ENCODE results near the gene MICOS13.
"Not testable (repeated sequence)": the region's sequence is repeated elsewhere in the genome, so short reads cannot be mapped to it uniquely, and the experiment has no call there.

The MICOS13 gene

GRCh38 chr19:5700455-5701092 lies 20.3 kb upstream of the MICOS13 start:
- DNase-seq, result no peak

DNA sequence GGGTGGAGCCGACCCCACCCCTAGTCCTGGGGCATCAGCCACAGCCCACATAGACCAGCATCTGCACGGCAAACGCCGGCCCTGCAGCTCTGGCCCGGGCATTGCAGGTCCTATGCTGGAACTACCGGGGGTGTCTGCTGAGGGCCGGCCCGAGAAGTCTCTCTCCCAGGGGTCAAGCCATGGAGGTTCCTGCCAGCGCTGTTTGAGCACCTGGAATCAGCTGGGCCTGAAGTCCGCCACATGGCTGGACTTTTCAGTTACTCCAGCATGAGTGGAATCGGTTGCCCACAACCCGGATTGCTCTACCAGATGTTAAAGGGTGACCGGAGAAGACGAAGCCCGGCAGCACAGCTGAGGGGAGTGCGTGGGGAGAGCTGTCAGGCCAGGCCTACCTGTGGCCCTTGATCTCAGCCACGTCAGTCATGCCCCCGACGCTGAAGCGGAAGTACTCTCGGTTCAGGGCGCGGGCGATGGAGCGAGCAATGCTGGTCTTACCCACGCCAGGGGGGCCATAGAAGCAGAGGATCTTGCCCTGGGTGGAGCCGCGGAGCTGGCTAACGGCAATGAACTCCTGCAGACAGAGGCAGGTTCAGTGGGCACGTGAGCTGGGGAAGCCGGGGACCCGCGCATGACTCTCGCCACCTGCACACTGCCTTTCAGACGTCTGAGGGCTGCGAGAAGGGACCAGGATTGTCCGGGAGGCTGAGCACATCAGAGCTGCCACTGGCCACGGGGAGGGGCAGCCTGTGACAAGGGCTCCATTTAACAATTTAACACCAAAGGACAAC lies 18.5 kb upstream of the MICOS13 start:
- DNase-seq, result peak; percentile 16

- no peak for DNase-seq
These were observed 17.7 kb upstream of the MICOS13 start for GRCh38 chr19:5697890-5698634.

- DNase-seq, result no peak
These were observed 16.9 kb upstream of the MICOS13 start for GRCh38 chr19:5697022-5697889.

- no peak for DNase-seq
These were observed 16.1 kb upstream of the MICOS13 start for GRCh38 chr19:5696196-5697021.

DNA sequence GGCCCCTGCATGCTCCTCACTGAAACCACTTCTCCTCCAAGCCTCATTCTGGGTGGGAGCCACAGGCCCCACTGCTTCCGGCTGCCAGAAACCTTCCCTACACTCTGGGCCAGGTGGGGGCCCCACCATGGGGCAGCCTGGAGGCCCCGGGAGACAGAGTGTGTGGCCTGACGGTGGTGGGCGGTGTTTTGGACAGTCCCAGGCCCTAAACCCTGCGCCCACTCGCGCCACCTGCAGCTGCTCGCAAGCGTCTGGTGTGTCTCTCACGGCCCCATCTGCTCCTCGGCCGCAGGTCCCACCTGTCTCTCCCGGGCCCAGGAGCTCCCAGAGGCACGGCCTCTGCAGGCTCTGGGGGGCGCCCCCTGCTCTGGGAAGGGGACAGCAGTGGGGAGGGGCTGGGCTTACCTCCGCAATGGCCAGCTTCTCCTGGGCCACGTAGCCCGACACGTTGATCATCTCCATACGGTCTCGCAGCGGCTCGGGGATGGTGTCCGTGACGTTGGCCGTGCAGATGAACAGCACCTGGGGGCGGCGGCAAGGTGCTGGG lies 15.4 kb upstream of the MICOS13 start:
- DNase-seq, result no peak

GRCh38 chr19:5694956-5695648 lies 14.8 kb upstream of the MICOS13 start:
- no peak for DNase-seq

DNA sequence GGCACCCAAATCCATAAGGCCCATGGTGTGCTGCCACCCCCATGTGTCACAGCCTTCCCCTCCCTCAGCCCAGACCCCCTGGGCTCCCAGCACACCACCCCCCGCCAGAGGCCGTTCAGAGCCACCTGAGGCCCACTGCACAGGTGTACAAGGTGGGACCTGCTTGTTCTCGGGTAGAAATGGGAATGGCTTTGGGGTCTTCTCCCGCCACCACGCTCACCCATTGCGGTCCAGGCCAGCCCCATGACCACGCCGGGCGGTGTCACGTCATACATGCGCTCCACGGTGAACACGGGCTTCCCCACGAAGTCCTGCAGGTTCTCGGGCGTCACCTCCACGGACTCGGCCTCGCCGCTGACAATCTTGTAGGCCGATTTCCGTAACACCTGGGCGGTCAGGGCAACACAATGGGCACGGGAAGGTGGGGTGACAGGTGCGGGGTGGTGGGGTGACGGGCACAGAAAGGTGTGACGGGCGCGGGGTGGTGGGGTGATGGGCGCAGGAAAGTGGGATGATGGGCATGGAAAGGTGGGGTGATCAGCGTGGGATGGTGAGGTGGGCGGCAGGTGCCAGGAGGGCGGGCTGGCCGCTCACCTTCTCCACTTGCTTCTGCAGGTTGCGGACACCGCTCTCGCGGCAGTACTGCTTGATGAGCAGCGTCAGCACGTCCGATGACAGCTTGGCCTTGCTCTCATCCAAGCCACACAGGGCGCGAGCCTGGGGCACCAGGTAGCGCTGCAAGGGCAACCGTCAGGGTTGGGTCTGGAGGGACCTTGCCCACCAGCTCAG lies 14.0 kb upstream of the MICOS13 start:
- DNase-seq, result no peak

DNA sequence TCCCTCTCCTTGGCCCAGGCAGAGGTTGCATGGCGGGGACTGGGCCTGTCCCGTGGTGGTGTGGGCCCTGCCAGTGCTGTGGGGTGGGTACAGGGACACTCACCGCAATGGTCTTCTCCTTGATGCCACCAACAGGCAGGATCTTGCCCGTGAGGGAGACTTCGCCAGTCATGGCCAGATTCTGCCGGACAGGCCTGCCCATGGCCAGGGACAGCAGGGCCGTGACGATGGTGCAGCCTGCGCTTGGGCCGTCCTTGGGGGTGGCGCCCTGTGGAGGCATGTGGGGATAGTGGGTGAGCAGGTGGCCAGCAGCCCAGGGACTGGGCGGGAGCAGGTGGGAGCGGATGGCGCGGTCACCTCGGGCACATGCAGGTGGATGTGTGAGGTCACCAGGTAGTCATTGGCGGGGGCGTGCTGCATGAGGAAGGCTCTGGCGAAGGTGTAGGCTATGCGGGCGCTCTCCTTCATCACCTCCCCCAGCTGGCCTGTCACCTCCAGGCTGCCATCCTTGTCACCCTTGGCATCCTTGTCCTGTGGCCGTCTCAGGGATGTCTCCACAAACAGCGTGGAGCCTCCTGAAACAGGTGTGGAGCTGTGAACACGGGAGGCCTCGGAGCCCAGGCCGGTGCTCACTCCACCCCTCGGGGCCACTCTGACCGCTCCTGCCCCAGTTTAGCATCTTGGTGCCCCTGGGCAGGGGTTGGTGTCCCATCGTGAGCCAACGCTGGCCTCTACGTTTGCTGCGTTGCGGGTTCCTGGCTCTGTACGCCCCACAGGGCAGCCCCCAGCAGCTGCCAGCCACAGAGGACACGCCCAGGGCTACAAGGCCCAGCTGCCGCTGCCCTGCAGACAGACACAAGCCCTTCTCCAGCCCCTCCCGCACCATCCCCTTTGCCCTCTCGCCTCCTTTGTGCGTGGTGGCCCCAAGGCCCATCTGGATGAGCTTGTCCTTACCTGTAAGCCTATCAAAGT lies 13.2 kb upstream of the MICOS13 start:
- peak; percentile 52 for DNase-seq

GRCh38 chr19:5692723-5693194 lies 12.4 kb upstream of the MICOS13 start:
- DNase-seq, result no peak

DNA sequence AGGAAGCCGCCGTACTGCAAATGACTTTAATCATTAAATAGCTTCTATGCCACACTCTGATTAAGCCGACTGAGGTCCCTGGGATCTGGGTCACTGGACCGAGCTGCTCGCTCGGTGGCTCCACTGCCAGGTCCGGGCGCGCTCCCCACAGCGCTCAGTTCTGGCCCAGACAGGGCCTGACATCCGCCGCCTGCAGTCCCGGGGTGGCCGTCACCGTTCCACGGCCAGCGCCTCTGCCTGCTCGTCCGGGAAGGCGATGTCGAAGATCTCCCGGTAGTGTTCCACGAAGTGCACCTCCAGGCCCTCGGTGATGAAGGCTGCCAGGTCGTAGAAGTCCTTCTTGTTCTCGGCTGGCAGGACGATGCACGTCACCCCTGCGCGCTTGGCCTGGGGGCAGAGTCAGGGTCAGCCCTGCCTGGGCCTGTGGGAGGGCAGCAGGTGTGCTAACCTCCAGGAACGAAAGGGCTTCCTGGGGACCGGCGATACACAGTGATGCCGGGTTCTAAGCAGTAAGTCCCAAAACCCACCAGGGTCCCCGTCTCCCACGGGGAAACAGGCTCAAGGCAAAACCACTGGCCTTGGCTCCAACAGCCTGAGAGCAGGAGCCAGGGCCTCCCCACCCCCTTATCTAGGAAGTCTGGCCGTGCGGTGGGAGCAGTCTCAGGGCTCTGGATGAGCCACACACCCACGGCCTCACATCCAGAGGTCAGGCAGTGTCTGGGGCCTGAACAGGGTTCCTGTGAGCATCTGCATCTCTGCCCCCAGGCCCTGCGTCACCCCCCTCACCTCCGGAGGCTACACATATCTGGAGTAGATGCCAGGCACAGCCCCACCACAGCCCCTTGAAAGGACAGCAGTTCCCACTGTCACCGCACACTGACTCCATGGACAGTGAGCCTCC lies 11.8 kb upstream of the MICOS13 start:
- DNase-seq, result no peak

GRCh38 chr19:5690955-5691821 lies 10.9 kb upstream of the MICOS13 start:
- peak; percentile 81 for DNase-seq

DNA sequence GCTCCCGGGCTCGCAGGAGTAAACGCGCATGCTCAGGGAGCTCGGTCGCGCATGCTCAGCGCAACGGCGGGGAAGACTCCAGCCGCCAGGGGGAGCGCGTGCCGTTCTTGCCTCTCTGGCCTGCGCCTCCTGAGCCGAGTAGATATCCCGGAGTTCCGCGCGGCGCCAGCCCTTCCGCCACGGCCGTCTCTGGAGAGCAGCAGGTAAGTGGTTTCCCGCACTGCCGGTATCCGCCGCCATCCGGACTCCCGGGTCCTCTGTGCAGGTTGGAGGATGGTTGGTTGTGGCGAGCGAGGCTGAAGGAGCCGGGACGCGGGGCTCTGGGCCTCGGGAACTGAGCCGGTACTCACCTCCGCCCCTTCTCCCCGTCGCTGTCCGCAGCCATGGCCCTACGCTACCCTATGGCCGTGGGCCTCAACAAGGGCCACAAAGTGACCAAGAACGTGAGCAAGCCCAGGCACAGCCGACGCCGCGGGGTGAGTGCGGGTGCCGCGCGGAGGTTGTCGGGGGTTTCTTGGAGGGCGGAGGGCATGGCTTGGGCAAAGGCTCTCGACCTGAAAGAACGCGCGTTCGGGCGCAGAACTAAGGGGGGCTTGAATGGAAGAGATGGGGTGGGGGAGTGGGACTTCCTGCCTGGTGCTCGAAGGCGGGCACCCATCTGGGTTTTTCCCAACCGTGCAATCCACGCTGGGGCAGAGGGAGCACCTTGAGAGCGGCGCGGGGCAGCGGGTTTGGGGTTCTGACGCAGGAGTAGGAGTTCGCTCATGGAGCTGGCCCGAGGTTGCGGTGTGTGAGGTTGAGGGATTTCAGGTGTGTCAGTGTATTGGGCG lies 10.0 kb upstream of the MICOS13 start, which contains the start of gene RPL36:
RPL36 (plus strand) TSS at position 171 of the 830 bp plus-strand sequence; CDS start at position 384, 213 bp downstream.
- DNase-seq, result peak; percentile 99

DNA sequence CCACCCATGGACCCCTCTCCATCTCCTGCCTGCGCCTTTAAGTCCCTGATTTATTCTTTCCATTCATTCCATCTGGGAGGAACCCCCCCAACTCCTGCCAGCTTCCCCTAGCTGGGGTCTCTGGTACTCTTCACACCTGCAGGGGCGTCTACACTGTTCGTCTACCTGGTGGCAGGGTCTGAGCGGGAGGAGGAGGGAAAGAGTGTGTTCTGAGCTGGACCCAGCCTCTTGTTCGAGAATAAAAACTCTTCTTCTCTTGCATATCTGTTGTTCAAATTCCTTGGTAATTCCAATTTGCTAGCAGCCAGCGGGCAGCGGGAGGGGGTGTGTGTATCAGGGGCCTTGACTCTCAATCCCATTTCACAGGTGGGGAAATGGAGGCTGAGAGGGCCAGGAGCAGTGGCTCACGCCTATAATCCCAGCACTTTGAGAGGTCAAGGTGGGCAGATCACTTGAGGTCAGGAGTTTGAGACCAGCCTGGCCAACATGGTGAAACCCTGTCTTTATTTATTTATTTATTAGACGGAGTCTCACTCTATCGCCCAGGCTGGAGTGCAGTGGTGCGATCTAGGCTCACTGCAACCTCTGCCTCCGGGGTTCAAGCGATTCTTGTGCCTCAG lies 8.1 kb upstream of the MICOS13 start:
- not testable (repeated sequence) for DNase-seq
